DMS 273 (cell line): Measurements from ENCODE around the gene NFIL3.
"Not testable (repeated sequence)": the region's sequence is repeated elsewhere in the genome, so short reads cannot be mapped to it uniquely, and the experiment has no call there.

ENCODE experiments used
- DNase-seq: peaks from one replicate; lab custom pipeline; 2025; ENCODE audit not compliant: unreplicated experiment; lab: John Stamatoyannopoulos, UW

NFIL3 gene

DNA sequence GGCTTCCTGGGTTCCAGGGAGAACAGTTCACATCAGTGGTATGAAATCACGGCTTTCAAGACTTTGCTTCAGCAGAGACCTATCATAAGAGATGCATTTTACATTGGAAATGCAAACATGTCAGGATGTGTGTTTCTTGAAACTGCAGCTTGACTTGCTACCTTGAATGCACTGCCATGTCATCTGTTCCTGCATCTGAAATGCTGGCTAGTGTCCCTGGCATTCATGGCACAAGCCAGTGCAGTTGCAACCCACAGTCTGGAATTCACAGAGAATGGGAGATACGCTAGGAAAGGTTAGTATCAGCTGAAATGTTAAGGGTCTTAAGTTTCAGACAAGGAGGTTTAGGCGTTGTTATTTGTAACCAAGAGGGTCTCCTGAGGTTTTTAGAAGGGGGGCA lies 24.7 kb downstream of the NFIL3 start:
- no peak for DNase-seq

DNA sequence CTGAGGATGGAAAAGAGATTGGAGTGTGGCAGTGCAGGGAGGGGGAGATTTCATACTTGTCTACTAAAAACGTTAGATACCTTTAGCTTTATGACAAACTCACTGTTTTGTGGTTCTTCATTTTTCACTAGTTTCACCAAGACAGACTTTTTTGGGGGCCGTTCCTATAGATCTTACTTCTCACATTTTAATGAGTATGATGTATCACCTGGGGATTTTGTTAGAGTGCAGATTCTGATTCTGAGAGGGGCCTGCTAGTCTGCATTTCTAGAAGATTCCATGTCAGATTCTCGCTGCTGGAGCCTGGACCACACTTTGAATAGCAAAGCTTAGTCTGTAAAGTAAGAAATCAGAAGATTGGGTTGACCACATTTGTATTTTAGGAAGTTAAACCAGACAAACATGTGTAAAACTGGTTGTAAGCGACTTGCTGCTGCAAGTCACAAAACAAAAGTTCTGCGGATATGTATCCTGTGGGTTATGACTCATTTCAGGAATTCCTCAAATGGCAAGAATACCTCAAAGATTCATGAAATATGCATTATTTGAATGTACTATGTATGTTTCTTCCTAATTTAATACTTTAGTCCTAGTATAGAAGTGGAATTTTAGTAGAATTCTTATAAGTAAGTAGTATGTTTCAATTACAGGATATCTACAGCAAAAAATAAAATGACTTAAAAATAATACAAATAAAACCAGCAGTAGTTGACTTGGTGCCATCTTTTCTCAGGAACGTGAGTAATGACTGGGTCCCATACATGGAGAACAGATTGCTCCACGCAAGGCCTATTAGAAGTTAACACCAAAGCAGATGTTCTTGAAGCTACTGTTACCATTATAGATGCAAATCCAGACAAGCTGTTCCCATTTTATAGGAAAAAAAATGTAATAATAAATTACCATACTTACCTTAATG lies 27.8 kb downstream of the NFIL3 start:
- DNase-seq = peak; percentile 95

DNA sequence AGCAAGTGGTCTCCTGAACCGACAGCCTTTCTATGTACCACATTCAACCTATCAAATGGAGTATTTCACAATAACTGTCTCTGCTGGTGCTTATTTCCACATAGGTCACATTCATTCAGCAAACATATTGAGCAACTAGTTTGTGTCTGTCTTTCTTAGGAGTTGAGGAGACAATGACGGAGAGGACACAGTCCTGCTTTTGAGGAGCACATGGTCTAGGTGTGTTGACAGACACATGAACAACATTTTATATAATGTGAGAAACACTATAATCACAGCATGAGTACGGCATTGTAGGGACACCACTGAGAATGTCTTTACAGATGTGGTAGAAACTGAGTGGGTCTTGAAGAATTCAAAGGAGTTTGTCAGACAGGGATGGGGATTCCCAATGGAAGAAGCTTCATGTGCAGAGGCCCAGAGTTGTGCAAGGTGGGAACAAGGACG lies 28.5 kb downstream of the NFIL3 start:
- no peak for DNase-seq

DNA sequence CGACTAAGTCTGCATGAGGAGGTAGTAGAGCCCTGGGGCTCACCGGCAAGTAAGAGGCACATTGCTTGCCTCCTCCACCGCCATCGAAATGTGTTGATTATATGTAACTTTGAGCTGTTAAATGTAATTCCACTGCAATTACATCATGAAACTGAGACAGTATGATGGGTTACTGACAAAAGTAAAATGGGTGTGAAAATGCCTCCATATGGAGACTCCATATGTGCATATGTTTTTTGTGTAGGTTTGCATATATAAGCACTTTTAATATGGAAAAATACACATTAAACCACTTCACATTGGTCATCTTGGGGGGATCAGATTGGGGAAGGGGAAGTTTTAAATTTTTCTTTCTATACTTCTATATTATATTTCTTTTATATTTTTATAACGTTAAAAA lies 29.8 kb downstream of the NFIL3 start:
- DNase-seq = peak; percentile 40

DNA sequence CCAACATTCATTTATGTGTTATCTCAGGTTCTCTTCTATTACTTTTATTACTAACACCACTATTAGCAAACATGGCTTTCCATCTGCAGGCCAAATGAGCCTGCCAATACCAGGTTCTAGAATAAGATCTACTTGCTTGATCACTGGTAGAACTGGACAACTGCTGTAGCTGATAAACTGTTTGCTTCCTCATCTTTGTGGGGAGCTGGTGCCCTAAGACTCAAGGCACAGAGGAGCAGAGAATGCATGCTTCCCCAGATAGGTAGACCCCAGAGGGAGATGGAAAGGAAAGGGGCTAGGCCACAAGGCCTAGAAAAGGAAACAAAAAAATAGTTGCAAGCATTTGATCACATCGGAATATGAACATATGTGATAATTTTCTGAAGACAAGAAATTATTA lies 31.2 kb downstream of the NFIL3 start:
- no peak for DNase-seq

DNA sequence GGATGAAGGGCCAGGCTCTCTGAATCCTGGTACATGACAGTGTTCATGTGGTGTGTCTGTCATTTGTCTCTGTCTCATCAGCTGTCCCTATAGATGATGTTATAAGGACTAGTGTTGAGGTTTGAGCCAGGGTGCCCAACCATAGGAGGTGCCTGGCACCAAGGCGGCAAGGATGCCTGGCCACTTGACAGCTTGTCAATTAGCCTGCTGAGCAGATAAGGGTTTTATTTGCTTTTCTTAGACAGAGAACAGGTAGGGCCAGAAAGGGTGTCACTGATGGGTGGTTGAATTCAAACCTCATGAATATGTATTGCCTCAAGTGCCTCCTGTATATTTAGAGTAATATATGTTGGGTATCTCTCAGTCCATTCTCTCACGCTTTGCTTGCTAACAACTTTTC lies 31.8 kb downstream of the NFIL3 start:
- no peak for DNase-seq

DNA sequence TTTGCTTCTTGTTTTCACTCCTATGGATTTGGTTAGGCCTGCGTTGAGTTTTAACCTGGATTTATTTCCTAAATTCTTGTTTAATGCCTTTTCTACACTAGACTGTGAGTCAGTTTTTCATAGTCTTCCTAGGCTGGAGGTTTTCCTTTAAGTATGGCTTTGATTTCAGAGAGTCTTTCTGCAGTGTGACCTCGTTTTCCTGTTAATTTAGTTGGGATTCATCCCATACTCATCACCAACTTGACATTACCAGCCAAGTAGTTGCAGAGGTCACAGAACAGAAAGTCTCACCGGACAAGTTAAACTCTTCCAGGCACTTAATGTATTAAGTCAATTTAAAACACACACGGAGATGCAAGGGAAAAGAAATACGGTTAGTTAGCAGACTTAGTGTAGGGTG lies 32.2 kb downstream of the NFIL3 start:
- DNase-seq = no peak

DNA sequence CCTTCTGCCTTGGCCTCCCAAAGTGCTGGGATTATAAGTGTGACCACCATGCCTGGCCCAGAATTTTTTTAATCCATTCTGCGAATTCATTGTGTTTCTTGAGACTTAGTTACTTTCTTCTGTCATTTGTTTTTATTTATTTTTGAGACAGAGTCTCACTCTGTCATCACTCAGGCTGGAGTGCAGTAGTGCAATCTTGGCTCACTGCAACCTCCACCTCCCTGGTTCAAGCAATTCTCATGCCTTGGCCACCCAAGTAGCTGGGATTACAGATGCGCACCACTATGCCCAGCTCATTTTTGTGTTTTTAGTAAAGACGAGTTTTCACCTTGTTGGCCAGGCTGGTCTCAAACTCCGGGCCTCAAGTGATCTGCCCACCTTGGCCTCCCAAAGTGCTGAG lies 33.9 kb downstream of the NFIL3 start:
- not testable (repeated sequence) for DNase-seq

DNA sequence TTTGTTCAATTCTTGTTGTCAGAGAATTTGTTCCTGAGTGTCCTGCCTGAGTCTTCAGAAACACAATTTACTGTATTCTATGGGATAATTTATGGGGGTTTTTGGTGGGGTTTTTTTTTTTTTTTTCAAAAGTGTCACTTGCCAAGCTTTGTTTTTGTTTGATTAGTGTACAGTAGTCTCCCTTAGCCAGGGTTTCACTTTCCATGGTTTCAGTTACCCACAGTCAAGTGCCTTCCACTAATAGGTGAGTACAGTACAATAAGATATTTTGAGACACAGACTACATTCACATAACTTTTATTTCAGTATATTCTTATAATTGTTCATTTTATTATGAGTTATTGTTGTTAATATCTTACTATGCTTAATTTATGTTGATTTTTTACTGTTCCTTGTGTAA lies 36.9 kb downstream of the NFIL3 start:
- DNase-seq = no peak

DNA sequence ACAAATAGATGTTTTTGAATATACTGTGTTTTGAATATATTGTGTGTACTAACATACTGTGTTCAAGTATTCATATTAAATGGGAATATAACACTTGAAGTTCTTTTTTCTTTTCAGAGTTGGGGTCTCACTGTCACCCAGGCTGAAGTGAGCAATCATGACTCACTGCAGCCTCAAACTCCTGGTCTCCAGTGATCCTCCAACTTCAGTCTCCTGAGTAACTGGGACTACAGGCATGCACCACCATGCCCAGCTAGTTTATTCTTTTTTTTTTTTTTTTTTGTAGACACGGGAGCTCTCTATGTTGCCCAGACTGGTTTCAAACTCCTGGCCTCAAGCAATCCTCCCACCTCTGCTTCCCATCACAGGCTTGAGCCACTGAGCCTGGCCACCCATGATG lies 38.7 kb downstream of the NFIL3 start:
- no peak for DNase-seq

DNA sequence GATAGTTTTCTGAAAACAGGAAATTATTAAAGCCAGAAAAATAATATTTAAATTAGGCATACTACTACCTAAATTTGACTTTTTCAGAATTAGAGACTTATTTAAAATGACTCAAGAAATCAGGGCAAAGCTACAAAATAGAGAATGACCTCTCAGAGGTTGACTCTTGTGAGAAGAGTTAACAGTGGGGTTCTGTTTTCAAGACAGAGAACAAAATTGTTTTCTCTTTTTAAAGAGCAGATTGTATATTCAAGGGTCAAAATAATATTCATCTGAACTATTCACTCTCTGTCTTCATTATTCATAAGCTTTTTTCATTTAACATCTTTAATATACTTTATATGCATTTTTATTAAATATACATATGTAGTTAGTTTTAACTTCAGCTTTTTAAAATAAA lies 40.1 kb downstream of the NFIL3 start:
- DNase-seq = no peak

DNA sequence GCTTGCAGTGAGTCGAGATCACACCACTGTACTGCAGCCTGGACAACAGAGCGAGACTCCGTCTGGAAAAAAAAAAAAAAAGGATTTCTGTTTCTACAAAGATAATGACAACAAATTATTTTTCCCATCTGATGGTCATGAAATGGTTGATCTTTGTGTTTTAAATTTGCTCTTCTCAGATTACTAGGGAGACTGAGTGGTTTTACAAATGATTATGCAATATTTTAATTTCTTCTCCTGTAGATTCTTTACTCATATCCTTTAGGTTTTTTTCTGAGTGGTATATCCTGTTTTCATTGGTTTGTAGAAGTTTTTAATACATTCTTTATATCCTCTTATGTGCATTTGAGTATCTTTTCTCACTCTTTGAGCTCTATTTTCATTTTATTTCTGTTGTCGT lies 41.3 kb downstream of the NFIL3 start:
- DNase-seq = no peak

DNA sequence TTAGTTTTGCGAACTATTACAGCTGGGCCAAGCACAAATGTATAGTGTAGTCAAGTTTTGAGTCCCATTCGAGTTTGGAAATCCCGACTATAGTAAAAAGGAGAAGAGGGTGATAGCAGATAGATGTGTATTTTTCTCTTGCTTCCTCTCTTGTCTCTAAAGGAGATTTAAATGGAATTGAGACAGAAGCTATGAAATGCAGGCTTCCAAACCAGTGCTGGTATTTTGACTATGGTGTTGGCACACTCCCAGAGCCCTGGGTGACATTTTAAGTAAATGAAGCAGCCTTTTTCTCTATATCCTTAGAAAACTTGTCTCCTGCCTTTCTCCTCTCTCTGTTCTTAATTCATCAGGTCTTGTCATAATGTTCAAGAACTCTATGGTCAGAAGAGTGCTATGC lies 44.2 kb downstream of the NFIL3 start:
- no peak for DNase-seq

DNA sequence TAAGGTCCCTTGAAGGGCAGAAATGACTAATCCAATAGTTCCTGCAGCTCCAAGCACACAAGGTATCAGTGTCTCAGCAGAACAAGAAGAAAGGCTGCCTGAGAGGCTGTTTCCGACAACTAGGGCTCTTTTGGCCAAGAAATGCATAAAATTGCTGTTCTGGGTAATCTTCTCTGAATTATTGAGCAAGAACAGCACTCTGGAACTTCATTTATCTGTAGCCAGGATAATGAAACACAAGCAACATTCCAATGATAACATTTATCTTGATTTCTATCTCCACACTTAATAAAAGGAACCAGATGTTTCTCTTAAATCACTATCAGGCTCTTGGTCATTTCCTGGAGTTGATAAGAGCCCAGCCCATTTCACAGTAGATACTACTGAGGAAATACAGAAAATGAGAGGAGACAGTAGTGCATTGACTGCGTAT lies 44.9 kb downstream of the NFIL3 start:
- no peak for DNase-seq

DNA sequence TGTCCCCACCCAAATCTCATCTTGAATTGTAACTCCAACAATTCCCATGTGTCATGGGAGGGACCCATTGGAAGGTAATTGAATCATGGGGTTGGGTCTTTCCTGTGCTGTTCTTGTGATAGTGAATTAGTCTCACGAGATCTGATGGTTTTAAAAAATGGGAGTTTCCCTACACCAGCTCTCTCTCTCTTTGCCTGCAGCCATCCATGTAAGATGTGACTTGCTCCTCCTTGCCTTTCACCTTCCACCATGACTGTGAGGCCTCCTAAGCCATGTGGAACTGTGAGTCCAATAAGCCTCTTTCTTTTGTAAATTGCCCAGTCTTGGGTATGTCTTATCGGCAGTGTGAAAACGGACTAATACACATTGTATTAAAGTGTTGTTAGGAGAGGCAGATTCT lies 45.6 kb downstream of the NFIL3 start:
- DNase-seq = not testable (repeated sequence)

DNA sequence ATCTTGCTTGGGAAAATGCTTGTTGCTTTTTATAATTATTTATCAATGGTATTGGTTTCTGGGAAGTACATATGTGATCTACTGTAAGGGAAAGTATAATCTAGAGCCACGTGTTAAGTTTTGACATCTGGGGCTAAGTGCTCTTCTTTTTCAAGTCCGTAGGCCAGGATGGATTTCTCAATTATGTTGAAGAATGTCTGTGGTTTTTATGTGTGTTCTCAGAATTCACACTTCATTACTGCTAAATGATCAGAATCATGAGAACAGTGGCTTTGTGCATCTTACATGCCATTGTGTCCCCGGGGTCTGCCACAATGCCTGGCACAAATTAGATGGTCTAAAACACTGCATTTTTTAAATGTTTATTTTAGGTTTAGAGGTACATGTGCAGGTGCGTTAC lies 47.4 kb downstream of the NFIL3 start:
- no peak for DNase-seq

DNA sequence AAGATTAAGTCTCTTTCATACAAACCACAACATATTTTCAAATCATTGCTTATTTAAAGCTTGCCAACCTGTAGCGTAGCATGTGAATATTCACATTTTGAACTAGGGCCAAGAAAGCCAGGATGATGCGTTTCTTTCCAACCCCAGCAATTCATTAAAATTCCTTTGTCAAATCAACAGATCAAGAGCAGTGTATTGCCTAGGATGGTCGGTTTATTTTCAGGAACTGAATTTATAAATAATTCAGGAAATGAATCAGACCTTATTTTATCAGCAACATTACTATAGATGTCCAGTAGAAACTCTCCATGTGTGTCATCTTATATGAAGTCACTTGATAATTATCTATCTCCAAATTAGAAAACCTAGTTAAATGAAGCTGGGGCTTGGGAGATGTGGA lies 48.7 kb downstream of the NFIL3 start:
- DNase-seq = peak; percentile 6

DNA sequence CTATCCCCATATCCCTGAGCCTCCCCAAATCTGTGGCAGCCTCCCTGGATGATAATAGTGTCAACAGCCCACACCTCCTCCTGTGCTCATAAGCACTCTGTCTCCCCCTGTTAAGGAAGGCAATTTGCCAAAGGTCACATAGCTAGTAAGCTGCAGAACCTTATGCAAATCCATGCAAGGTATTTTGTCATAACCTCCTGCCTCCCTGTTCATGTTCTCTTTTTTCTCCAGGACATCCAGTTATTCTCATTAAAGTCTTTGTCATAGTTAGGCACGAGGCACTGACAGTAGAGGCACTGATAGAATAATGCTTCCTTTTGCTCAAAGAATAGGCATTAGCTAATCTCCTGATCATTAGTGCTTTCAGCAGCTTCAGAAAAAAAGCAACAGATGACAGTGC lies 51.7 kb downstream of the NFIL3 start:
- peak; percentile 48 for DNase-seq

DNA sequence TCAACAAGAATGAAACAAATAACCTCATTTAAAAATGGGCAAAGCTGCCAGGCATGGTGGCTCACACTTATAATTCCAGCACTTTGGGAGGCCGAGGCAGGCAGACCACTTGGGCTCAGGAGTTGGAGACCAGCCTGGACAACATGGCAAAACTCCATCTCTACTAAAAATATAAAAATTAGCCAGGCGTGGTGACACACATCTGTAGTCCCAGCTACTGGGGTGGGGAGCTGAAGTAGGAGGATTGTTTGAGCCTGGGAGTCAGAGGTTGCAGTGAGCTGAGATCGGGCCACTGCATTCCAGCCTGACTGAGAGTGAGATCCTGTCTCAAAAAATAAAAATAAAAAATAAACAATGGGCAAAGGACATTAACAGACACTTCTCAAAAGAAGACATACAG lies 53.6 kb downstream of the NFIL3 start:
- not testable (repeated sequence) for DNase-seq

DNA sequence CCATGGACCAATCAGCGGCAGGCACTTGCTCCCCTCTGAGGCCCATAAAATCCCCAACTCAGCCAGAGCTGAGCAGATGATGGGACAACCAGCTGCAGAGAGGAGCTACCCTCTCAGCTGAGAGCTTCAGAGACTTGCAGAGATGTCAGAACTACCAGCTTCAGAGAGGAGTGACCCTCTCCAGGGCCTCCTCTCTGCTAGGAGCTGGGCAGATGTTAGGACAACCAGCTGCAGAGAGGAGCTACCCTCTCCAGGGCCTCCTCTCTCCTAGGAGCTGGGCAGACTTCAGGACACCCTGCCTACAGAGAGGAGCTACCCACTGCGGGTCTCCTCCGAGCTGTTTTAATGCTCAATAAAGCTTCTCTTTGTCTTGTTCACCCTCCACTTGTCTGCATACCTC lies 58.9 kb downstream of the NFIL3 start:
- no peak for DNase-seq

DNA sequence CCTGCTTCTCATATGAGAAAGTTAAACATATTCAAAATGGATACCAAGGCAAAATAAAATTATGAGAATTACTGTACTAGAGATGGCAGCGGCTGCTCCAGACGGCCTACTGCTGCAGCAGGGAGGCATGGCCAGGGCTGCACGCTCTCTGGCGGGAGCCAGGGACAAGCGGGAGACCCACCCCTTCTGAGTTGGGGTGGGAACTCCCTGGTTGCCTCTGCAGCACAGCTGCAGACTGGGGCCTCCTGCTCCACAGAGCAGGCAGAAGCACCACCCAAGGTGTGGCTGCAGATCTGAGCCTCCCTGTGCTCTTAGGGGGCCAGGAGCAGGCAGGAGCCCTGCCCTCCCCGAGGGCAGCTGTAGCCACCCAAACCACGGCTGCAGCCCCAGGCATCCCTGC lies 59.6 kb downstream of the NFIL3 start:
- no peak for DNase-seq

DNA sequence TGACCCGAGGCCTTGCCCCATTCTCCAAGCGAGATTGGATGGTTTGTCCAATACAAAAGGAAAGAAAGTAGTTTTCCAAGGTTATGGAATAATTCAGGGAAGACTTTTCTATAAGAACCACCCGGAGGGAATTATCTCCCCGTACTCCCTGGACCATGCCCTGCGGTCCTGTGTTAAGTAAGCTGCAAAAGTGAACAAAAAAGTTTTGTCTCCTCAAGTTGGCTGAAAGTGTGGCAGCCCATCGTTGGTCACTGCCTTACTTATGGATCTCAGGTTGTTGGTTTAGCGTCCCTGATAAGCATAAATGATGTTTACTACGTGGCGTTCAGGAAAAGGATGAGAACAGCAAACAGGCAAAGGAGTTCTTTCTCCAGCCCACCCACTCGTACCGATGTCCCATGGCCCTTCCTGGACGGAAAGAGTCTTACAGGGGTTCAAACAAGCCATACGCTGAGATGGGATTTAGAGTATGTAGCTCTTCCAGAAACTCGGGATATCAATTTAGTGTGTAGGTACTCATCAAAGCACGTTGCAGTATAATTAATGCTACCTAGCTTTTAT lies 61.5 kb downstream of the NFIL3 start:
- no peak for DNase-seq
